Large intestine (tissue), 3 donors: ENCODE data around the gene SDK1. TPM values are rescaled to one million over a fixed set of nuclear protein-coding genes. Genes with fewer than 3 reads are reported as not detected.
A peak's percentile ranks its signal among the peaks of the same experiment; 100 is the strongest.

Experiments
- DNase-seq, 2 donors: peaks; one replicate each; pipeline versions ENCODE4 v3.0.0 to v3.0.0-alpha.2; 2013
- H3K27ac ChIP-seq: one replicate; pipeline ENCODE4 v1.5.1; 2013; ENCODE audit warnings: low read length
- H3K27me3 ChIP-seq: 2 replicates; pipeline ENCODE4 v1.6.1; 2013; ENCODE audit warnings: low read length; ENCODE audit not compliant: control insufficient read depth, insufficient read depth
- H3K36me3 ChIP-seq: 2 replicates; pipeline ENCODE4 v1.6.1; 2013; ENCODE audit warnings: low read length; ENCODE audit not compliant: control insufficient read depth, insufficient read depth
- H3K4me1 ChIP-seq: one replicate; pipeline ENCODE4 v1.6.1; 2013; ENCODE audit warnings: low read length; ENCODE audit not compliant: control insufficient read depth, insufficient read depth
- H3K4me3 ChIP-seq: one replicate; pipeline ENCODE4 v1.5.1; 2013; ENCODE audit warnings: low read length
- H3K9me3 ChIP-seq: one replicate; pipeline ENCODE4 v1.6.1; 2013; ENCODE audit warnings: mild to moderate bottlenecking, low read depth, low read length, moderate library complexity; ENCODE audit not compliant: control insufficient read depth
- WGBS: methylation state at CpG from one replicate; pipeline ENCODE4 v1.1.5; 2013; ENCODE audit warnings: low lambda C conversion rate; ENCODE audit not compliant: insufficient coverage; 5-methylcytosine and 5-hydroxymethylcytosine counted together
- polyA plus RNA-seq: library from polyadenylated mRNA; unstranded; fragments of 120-200 nt; gene quantifications from one replicate; pipeline ENCODE4 v1.2.1, GENCODE V29; 2013

SDK1 gene
- polyA plus RNA-seq, 1 donor: 6.4 TPM

GRCh38 chr7:4163565-4164203, 862.6 kb downstream of the SDK1 start:
- no peaks in the 10 kb centered on the region for H3K36me3 ChIP-seq
- H3K4me3 ChIP-seq: no peak overlapping the region
- WGBS: no CpG with 5 or more reads among the region's 13 CpGs
- H3K27me3 ChIP-seq: no peaks in the 10 kb centered on the region
- no peak overlapping the region for H3K27ac ChIP-seq
- no peaks in the 10 kb centered on the region for H3K9me3 ChIP-seq
- H3K4me1 ChIP-seq: no peaks in the 10 kb centered on the region
- DNase-seq: no peak

GRCh38 chr7:4164556-4164955, 863.5 kb downstream of the SDK1 start:
- Histone ChIP-seq H3K27me3 (no peaks in the 10 kb centered on the region), H3K4me3 (no peak overlapping the region), H3K9me3 (no peaks in the 10 kb centered on the region), H3K27ac (no peak overlapping the region), H3K36me3 (no peaks in the 10 kb centered on the region), H3K4me1 (no peaks in the 10 kb centered on the region)
- WGBS: no CpG with 5 or more reads among the region's 8 CpGs
- no peak for DNase-seq

- Histone ChIP-seq H3K27me3 (no peaks in the 10 kb centered on the region), H3K9me3 (no peaks in the 10 kb centered on the region), H3K36me3 (no peaks in the 10 kb centered on the region), H3K27ac (no peak overlapping the region), H3K4me1 (no peaks in the 10 kb centered on the region), H3K4me3 (no peak overlapping the region)
- no peak for DNase-seq
- no CpG with 5 or more reads among the region's 14 CpGs for WGBS
Measured at GRCh38 chr7:4166340-4166739, 865.3 kb downstream of the SDK1 start.

GRCh38 chr7:4166807-4167206, 865.8 kb downstream of the SDK1 start:
- no peaks in the 10 kb centered on the region for H3K27me3 ChIP-seq
- no peak for DNase-seq

GRCh38 chr7:4167385-4167910, 866.4 kb downstream of the SDK1 start:
- H3K4me1 ChIP-seq: no peaks in the 10 kb centered on the region
- no peak overlapping the region for H3K4me3 ChIP-seq
- no peaks in the 10 kb centered on the region for H3K36me3 ChIP-seq
- no peak for DNase-seq
- H3K9me3 ChIP-seq: no peaks in the 10 kb centered on the region
- no peak overlapping the region for H3K27ac ChIP-seq
- WGBS: 100% methylated on average over 3 of the region's 10 CpGs
- H3K27me3 ChIP-seq: no peaks in the 10 kb centered on the region

More at GRCh38 chr7:4166807-4167206, 865.8 kb downstream of the SDK1 start:
- no peak overlapping the region for H3K27ac ChIP-seq
- no peak overlapping the region for H3K4me3 ChIP-seq
- no peaks in the 10 kb centered on the region for H3K36me3 ChIP-seq
- H3K9me3 ChIP-seq: no peaks in the 10 kb centered on the region
- WGBS: no CpG with 5 or more reads among the region's 8 CpGs
- no peaks in the 10 kb centered on the region for H3K4me1 ChIP-seq

- Histone ChIP-seq H3K27me3 (no peaks in the 10 kb centered on the region), H3K4me3 (no peak overlapping the region), H3K9me3 (no peaks in the 10 kb centered on the region), H3K36me3 (no peaks in the 10 kb centered on the region), H3K27ac (no peak overlapping the region), H3K4me1 (no peaks in the 10 kb centered on the region)
- WGBS: no CpG with 5 or more reads among the region's 10 CpGs
- DNase-seq: no peak
Measured at GRCh38 chr7:4168041-4168440, 867.0 kb downstream of the SDK1 start.

- Histone ChIP-seq H3K27ac (no peak overlapping the region), H3K4me3 (no peak overlapping the region), H3K9me3 (no peaks in the 10 kb centered on the region), H3K4me1 (no peaks in the 10 kb centered on the region), H3K36me3 (no peaks in the 10 kb centered on the region), H3K27me3 (no peaks in the 10 kb centered on the region)
- WGBS: no CpG with 5 or more reads among the region's 7 CpGs
- no peak for DNase-seq
Measured at GRCh38 chr7:4168541-4168940, 867.5 kb downstream of the SDK1 start.

- no peaks in the 10 kb centered on the region for H3K9me3 ChIP-seq
- WGBS: no CpG with 5 or more reads among the region's 10 CpGs
- DNase-seq: peak in 1 of 2 donors; percentile 14
Measured at GRCh38 chr7:4169455-4169854, 868.4 kb downstream of the SDK1 start.

GRCh38 chr7:4170997-4171786, 870.1 kb downstream of the SDK1 start:
- Histone ChIP-seq H3K9me3 (no peaks in the 10 kb centered on the region), H3K4me3 (no peak overlapping the region), H3K36me3 (no peaks in the 10 kb centered on the region), H3K27ac (no peak overlapping the region), H3K4me1 (no peaks in the 10 kb centered on the region), H3K27me3 (no peaks in the 10 kb centered on the region)
- WGBS: 100% methylated on average over 2 of the region's 22 CpGs
- DNase-seq: no peak

More at GRCh38 chr7:4169455-4169854, 868.4 kb downstream of the SDK1 start:
- Histone ChIP-seq H3K27me3 (no peaks in the 10 kb centered on the region), H3K4me1 (no peaks in the 10 kb centered on the region), H3K4me3 (no peak overlapping the region), H3K27ac (no peak overlapping the region), H3K36me3 (no peaks in the 10 kb centered on the region)

GRCh38 chr7:4172883-4173282, 871.8 kb downstream of the SDK1 start:
- Histone ChIP-seq H3K4me3 (no peak overlapping the region), H3K4me1 (no peaks in the 10 kb centered on the region), H3K9me3 (no peaks in the 10 kb centered on the region), H3K27me3 (no peaks in the 10 kb centered on the region), H3K36me3 (no peaks in the 10 kb centered on the region), H3K27ac (no peak overlapping the region)
- WGBS: no CpG with 5 or more reads among the region's 12 CpGs
- no peak for DNase-seq
